ENCODE measurements around the gene C12orf50.

- TF ChIP-seq CTCF (IDR thresholded peaks at IDR 0.05) (no peak), POLR2A (IDR thresholded peaks at IDR 0.05) (no peak)
Observed at GRCh38 chr12:88056571-88056970, 27.4 kb upstream of the C12orf50 start.

Data from lower leg skin (tissue), 3 donors.